ENCODE results near the gene SHMT2. TPM values are rescaled to one million over a fixed set of nuclear protein-coding genes. Genes with fewer than 3 reads are reported as not detected.
A peak's percentile ranks its signal among the peaks of the same experiment; 100 is the strongest.

The SHMT2 gene
- total RNA-seq (2021; ENCODE audit: unreplicated experiment) (67.1 TPM), Bru-seq, nascent RNA (percentile 67 among the genes with signal in this experiment), BruChase-seq, experiment 1, labeled RNA remaining after a 2-hour chase (percentile 79 among the genes with signal in this experiment), BruChase-seq, experiment 2, labeled RNA remaining after a 6-hour chase (percentile 90 among the genes with signal in this experiment)
- 117 TPM for polyA plus RNA-seq (2012; ENCODE audit: insufficient read length)
- long read RNA-seq, transcript SHMT2-201 (12 exons, 2,537 nt), result major isoform, 65 of 105 reads
- long read RNA-seq, partial matches to known transcripts, result 25 of 105 reads
- long read RNA-seq, other reads (novel, unspliced or antisense), result 15 of 105 reads

- peaks cover 8% of the 10 kb centered on the region; the same call in 1 of the 2 replicates for H3K4me1 ChIP-seq (ENCODE audit: control insufficient read depth, insufficient read depth, low read length)
- H3K36me3 ChIP-seq (ENCODE audit: control insufficient read depth, insufficient read depth, low read length), result no peaks in the 10 kb centered on the region; the same call in none of the 2 replicates
- peak within 1 kb of the TSS; percentile 96 for H3K27ac ChIP-seq (ENCODE audit: low read length)
- H3K27me3 ChIP-seq (ENCODE audit: control insufficient read depth, insufficient read depth, low read length), result no peaks in the 10 kb centered on the region
- ATAC-seq (peak; percentile 85), DNase-seq (ENCODE audit: low read depth, low spot score) (peak; percentile 83)
- peak within 1 kb of the TSS; percentile 94 to 97 for H3K4me3 ChIP-seq (ENCODE audit: low read depth in 2 of 2, low read length in 2 of 2)
- in situ Hi-C loops (cut with HindIII; ENCODE audit: low pct_unique_long_range_greater_than_20kb, low sequenced_read_pairs) (no loop called here), intact Hi-C loops (cut with micrococcal nuclease; ENCODE audit: unreplicated experiment) (no loop called here)
- POLR2A ChIA-PET, result interaction anchor here (0.5 kb wide), 1 partner anchor 11 kb away, joined by 8 read pairs; no protein-coding TSS in a partner anchor
- H3K9me3 ChIP-seq (ENCODE audit: control insufficient read depth, insufficient read depth, low read depth, low read length), result no peaks in the 10 kb centered on the region
- 0 out of 2 replicates have a peak, but pooled peaks have one; percentile 36 for TF ChIP-seq TCF7L2 (IDR thresholded peaks at IDR 0.05; ENCODE audit: low read depth, low read length)
- TF ChIP-seq POLR2AphosphoS5 (IDR thresholded peaks at IDR 0.05; ENCODE audit: low read depth, low read length), result 0 out of 2 replicates have a peak, but pooled peaks have one; percentile 70
- no peak for TF ChIP-seq CTCF (IDR thresholded peaks at IDR 0.05)
- 0 out of 2 replicates have a peak, but pooled peaks have one; percentile 66 for TF ChIP-seq SIN3A (IDR thresholded peaks at IDR 0.05; ENCODE audit: borderline replicate concordance, insufficient read depth, low read depth, low read length)
- CTCF ChIA-PET, result interaction anchor here (0.7 to 2.3 kb wide), 5 partner anchors 9 to 103 kb away, joined by 3 to 17 read pairs (median 3); no protein-coding TSS in a partner anchor
- BruUV-seq (replicated peaks), result TSS peak; percentile 74
These were observed at the start of gene SHMT2 for GRCh38 chr12:57229634-57230380. Gene SHMT2 (plus strand): TSS chr12:57229711. CDS start chr12:57229779, 68 bp downstream.

GRCh38 chr12:57180321-57180989 lies 49.1 kb upstream of the SHMT2 start:
- Histone ChIP-seq H3K4me3 (ENCODE audit: low read depth in 2 of 2, low read length in 2 of 2) (no peak overlapping the region), H3K4me1 (ENCODE audit: control insufficient read depth, insufficient read depth, low read length) (no peaks in the 10 kb centered on the region), H3K27me3 (ENCODE audit: control insufficient read depth, insufficient read depth, low read length) (no peaks in the 10 kb centered on the region), H3K27ac (ENCODE audit: low read length) (no peak overlapping the region), H3K36me3 (ENCODE audit: control insufficient read depth, insufficient read depth, low read length) (no peaks in the 10 kb centered on the region), H3K9me3 (ENCODE audit: control insufficient read depth, insufficient read depth, low read depth, low read length) (no peaks in the 10 kb centered on the region)
- intact Hi-C loops (cut with micrococcal nuclease; ENCODE audit: unreplicated experiment), result no loop called here
- no peak for ATAC-seq
- DNase-seq (ENCODE audit: low read depth, low spot score), result no peak
- no TSS peak for BruUV-seq (replicated peaks)
- CTCF ChIA-PET, result interaction anchor here (0.6 kb wide), 1 partner anchor 53 kb away, joined by 3 read pairs; no protein-coding TSS in a partner anchor
- POLR2A ChIA-PET, result no interaction called here
- TF ChIP-seq SIN3A (IDR thresholded peaks at IDR 0.05; ENCODE audit: borderline replicate concordance, insufficient read depth, low read depth, low read length) (no peak), CTCF (IDR thresholded peaks at IDR 0.05) (no peak), POLR2AphosphoS5 (IDR thresholded peaks at IDR 0.05; ENCODE audit: low read depth, low read length) (no peak), REST (IDR thresholded peaks at IDR 0.05; ENCODE audit: insufficient read depth in 1 of 2, low read depth in 2 of 2, low read length in 1 of 2) (no peak), TCF7L2 (IDR thresholded peaks at IDR 0.05; ENCODE audit: low read depth, low read length) (no peak)
- in situ Hi-C loops (cut with HindIII; ENCODE audit: low pct_unique_long_range_greater_than_20kb, low sequenced_read_pairs), result no loop called here

Measured in Panc1 (cell line).